ENCODE measurements around the gene SLC6A11. TPM values are rescaled to one million over a fixed set of nuclear protein-coding genes. Genes with fewer than 3 reads are reported as not detected.

Gene SLC6A11
- total and polyA plus RNA-seq, 2 of the 8 experiments (the other 6 are each of a cell fraction or from before 2014, with no cell fraction given) = 0.78 to 1.5 TPM

DNA sequence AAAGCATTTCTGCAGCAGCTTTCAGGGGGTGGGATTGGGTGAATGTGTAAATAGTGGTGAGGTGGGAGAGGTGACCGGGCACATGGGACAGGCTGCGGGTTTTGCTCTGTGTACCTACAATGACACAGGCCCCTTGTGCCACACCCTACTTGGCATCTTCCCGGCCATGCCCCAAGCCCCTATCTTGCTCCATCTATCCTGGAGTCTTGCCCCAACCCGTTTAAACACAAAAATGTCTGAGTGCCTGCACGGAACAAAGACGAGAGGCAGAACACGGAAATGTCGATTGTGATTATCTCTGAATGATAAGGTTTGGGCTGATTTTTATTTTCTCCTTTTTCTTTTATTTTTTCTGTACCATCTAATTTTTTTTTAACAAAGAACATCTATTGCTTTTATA, 130.5 kb downstream of the SLC6A11 start:
- no peak overlapping the region for H2BK120ac ChIP-seq (replicated peaks; ENCODE audit: low read depth, low read length)
- H3K27me3 ChIP-seq (replicated peaks in 1 of 4; ENCODE audit: control insufficient read depth in 3 of 4, extremely low read depth in 1 of 4, insufficient read depth in 3 of 4, low read length in 3 of 4) = no peaks in the 10 kb centered on the region
- H3K9ac ChIP-seq (replicated peaks in 1 of 4; ENCODE audit: extremely low read depth in 1 of 4, low read depth in 3 of 4, low read length in 3 of 4) = no peak overlapping the region
- H3K36me3 ChIP-seq (ENCODE audit: control insufficient read depth in 2 of 4, insufficient read depth in 4 of 4, low read length in 3 of 4) = no peaks in the 10 kb centered on the region
- no peak overlapping the region for H4K91ac ChIP-seq (replicated peaks; ENCODE audit: insufficient read length, low read length)
- no peaks in the 10 kb centered on the region for H3K4me1 ChIP-seq (replicated peaks in 1 of 4; ENCODE audit: control insufficient read depth in 3 of 4, insufficient read depth in 4 of 4, low read length in 3 of 4)
- H2BK12ac ChIP-seq (ENCODE audit: low read depth, low read length) = no peak overlapping the region
- CTCF ChIA-PET (ENCODE audit: partially characterized antibody) = interaction anchor here (0.9 to 16.2 kb wide), 30 partner anchors 7 to 433 kb away, joined by 3 to 211 read pairs (median 6); partner anchors contain the start of gene SLC6A1
- FAIRE-seq (no peak), DNase-seq (ENCODE audit: low read depth in 1 of 2, low spot score in 2 of 2) (no peak)
- POLR2A ChIA-PET (ENCODE audit: partially characterized antibody) = no interaction called here
- no peak overlapping the region for H3K23ac ChIP-seq (ENCODE audit: insufficient read length)
- no peak overlapping the region for H3K18ac ChIP-seq (ENCODE audit: extremely low read depth, low read length)
- H3K14ac ChIP-seq (ENCODE audit: insufficient read length) = no peak overlapping the region
- H4K20me1 ChIP-seq (replicated peaks in 1 of 2; ENCODE audit: control insufficient read depth in 1 of 2, insufficient read depth in 2 of 2, low read length in 2 of 2) = peaks cover 0 to 2% of the 10 kb centered on the region in 2 experiments
- H2BK5ac ChIP-seq (ENCODE audit: low read depth, low read length) = no peak overlapping the region
- H3K4ac ChIP-seq (replicated peaks; ENCODE audit: insufficient read length, low read depth, low read length) = no peak overlapping the region
- WGBS, 2 experiments (ENCODE audit: extremely low coverage in 1 of 2, insufficient coverage in 1 of 2, insufficient read length in 1 of 2, insufficient replicate concordance in 2 of 2, low coverage in 1 of 2, low lambda C conversion rate in 2 of 2, missing lambda C conversion rate in 1 of 2) = 96% methylated on average over 8 of the region's 8 CpGs; no CpG with 5 or more reads in 1 of the 2 experiments
- no peak overlapping the region for H4K8ac ChIP-seq (ENCODE audit: extremely low read depth, insufficient read depth, low read length)
- H3K4me3 ChIP-seq (ENCODE audit: extremely low read depth in 1 of 4, insufficient read depth in 2 of 4, low read depth in 3 of 4, low read length in 4 of 4) = no peak overlapping the region
- H2BK20ac ChIP-seq (ENCODE audit: low read length) = no peak overlapping the region
- H3K79me1 ChIP-seq (ENCODE audit: low read depth, low read length) = no peaks in the 10 kb centered on the region
- H3K23me2 ChIP-seq (ENCODE audit: low read depth, low read length) = no peaks in the 10 kb centered on the region
- peaks cover 12% of the 10 kb centered on the region in 2 experiments for H3K9me3 ChIP-seq (ENCODE audit: insufficient read depth in 2 of 2, low read depth in 1 of 2, low read length in 1 of 2)
- H3K27ac ChIP-seq (ENCODE audit: low read depth, low read length) = no peak overlapping the region
- H2AK5ac ChIP-seq (ENCODE audit: low read depth, low read length) = no peak overlapping the region
- H3K79me2 ChIP-seq (ENCODE audit: control insufficient read depth in 1 of 2, insufficient read depth in 2 of 2, low read length in 2 of 2) = no peaks in the 10 kb centered on the region
- H2BK15ac ChIP-seq (ENCODE audit: low read length) = no peak overlapping the region
- H2AFZ ChIP-seq (ENCODE audit: low read length) = no peak overlapping the region
- H4K5ac ChIP-seq (ENCODE audit: insufficient read length, low read depth, low read length) = no peak overlapping the region
- no peak overlapping the region for H3K56ac ChIP-seq (replicated peaks; ENCODE audit: insufficient read length, low read depth, low read length)
- no peak overlapping the region for H3K4me2 ChIP-seq (ENCODE audit: insufficient read depth in 1 of 2, low read depth in 2 of 2, low read length in 2 of 2)
- TF ChIP-seq SRF (IDR thresholded peaks at IDR 0.05; ENCODE audit: low read depth, low read length) = no peak
- no peak for TF ChIP-seq JUN (IDR thresholded peaks at IDR 0.05; ENCODE audit: low read depth, low read length)
- no peak for TF ChIP-seq BACH1 (IDR thresholded peaks at IDR 0.05; ENCODE audit: low read length)
- TF ChIP-seq, protein P1, sequence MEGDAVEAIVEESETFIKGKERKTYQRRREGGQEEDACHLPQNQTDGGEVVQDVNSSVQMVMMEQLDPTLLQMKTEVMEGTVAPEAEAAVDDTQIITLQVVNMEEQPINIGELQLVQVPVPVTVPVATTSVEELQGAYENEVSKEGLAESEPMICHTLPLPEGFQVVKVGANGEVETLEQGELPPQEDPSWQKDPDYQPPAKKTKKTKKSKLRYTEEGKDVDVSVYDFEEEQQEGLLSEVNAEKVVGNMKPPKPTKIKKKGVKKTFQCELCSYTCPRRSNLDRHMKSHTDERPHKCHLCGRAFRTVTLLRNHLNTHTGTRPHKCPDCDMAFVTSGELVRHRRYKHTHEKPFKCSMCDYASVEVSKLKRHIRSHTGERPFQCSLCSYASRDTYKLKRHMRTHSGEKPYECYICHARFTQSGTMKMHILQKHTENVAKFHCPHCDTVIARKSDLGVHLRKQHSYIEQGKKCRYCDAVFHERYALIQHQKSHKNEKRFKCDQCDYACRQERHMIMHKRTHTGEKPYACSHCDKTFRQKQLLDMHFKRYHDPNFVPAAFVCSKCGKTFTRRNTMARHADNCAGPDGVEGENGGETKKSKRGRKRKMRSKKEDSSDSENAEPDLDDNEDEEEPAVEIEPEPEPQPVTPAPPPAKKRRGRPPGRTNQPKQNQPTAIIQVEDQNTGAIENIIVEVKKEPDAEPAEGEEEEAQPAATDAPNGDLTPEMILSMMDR (IDR thresholded peaks at IDR 0.05; ENCODE audit: control extremely low read depth in 1 of 3, insufficient read depth in 1 of 3, low read depth in 1 of 3, low read length in 3 of 3) = no peak
- TF ChIP-seq CREB1 (IDR thresholded peaks at IDR 0.05) = no peak
- no peak for TF ChIP-seq NRF1 (IDR thresholded peaks at IDR 0.05; ENCODE audit: low read depth, low read length)
- no peak for TF ChIP-seq BRCA1 (IDR thresholded peaks at IDR 0.05; ENCODE audit: low read depth, low read length)
- TF ChIP-seq POLR2AphosphoS5 (IDR thresholded peaks at IDR 0.05; ENCODE audit: low read depth, low read length) = no peak
- no peak for TF ChIP-seq RXRA (IDR thresholded peaks at IDR 0.05; ENCODE audit: insufficient read depth, low read depth, low read length)
- no peak for TF ChIP-seq KDM1A (IDR thresholded peaks at IDR 0.05; ENCODE audit: borderline replicate concordance, low read length)
- TF ChIP-seq POU5F1 (IDR thresholded peaks at IDR 0.05; ENCODE audit: low read depth, low read length) = no peak
- no peak for TF ChIP-seq CEBPB (IDR thresholded peaks at IDR 0.05; ENCODE audit: low read depth, low read length)
- TF ChIP-seq BCL11A (IDR thresholded peaks at IDR 0.05; ENCODE audit: low read depth in 2 of 2, low read length in 2 of 2) = no peak
- TF ChIP-seq CHD1 (IDR thresholded peaks at IDR 0.05; ENCODE audit: low read depth, low read length) = no peak

Data from H1 (cell line).